Measurements from ENCODE around the gene CDC16.
"Not testable (repeated sequence)": the region's sequence is repeated elsewhere in the genome, so short reads cannot be mapped to it uniquely, and the experiment has no call there.

CDC16 gene

GRCh38 chr13:114234645-114235421, at the start of gene CDC16:
CDC16 (plus strand) TSS chr13:114234897; CDS start chr13:114235085, 188 bp downstream.
- peak; percentile 95 for DNase-seq (ENCODE audit: low spot score)

- no peak for DNase-seq (ENCODE audit: low spot score)
Observed at GRCh38 chr13:114185182-114185971, 49.3 kb upstream of the CDC16 start.

DNA sequence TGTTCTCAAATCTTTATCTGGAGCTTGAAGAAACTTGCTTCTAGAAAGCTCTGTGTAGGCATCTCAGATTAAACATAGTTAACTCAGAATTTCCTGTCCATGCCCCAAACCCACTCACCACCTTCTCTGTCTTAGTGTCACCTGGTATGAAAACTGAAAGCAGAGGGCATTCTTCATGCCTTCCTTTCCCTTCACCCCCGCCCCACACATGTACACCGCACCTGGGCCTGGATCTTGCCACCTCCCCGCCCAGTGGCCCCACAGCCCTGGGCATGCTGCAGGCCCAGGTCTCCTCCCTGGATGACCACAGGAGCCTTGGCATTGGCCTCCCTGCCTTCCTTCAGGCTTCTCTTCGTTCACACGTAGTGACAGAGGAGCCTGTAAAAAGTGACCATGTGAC, 39.8 kb upstream of the CDC16 start:
- no peak for DNase-seq (ENCODE audit: low spot score)

- DNase-seq (ENCODE audit: low spot score): no peak
Observed at GRCh38 chr13:114196629-114197028, 38.1 kb upstream of the CDC16 start.

DNA sequence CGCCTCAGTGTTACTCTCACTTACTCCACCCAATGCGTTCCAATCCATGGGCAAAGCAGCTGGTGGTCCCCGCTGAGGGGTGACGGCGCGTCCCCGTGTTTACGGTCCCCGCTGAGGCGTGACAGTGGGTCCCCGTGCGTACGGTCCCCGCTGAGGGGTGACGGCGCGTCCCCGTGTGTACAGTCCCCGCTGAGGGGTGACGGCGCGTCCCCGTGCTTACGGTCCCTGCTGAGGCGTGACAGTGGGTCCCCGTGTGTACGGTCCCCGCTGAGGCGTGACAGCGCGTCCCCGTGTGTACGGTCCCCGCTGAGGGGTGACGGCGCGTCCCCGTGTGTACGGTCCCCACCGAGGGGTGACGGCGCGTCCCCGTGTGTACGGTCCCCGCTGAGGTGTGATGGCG, 36.1 kb upstream of the CDC16 start:
- DNase-seq (ENCODE audit: low spot score): no peak

DNA sequence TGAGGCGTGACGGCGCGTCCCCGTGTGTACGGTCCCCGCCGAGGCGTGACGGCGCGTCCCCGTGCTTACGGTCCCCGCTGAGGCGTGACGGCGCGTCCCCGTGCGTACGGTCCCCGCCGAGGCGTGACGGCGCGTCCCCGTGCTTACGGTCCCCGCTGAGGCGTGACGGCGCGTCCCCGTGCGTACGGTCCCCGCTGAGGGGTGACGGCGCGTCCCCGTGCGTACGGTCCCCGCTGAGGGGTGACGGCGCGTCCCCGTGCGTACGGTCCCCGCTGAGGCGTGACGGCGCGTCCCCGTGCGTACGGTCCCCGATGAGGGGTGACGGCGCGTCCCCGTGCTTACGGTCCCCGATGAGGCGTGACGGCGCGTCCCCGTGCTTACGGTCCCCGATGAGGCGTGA, 35.2 kb upstream of the CDC16 start:
- not testable (repeated sequence) for DNase-seq (ENCODE audit: low spot score)

DNA sequence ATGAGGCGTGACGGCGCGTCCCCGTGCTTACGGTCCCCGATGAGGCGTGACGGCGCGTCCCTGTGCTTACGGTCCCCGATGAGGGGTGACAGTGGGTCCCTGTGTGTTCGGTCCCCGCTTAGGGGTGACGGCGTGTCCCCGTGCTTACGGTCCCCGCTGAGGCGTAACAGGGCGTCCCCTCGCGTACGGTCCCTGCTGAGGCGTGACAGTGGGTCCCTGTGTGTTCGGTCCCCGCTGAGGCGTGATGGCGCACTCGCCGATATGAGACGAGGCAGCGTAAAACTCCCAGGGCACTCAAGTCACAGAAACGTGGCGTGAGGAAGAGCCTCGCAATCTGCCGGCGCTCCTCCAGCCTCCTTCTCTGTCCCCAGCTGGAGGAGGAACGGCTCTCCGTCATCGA, 34.7 kb upstream of the CDC16 start:
- no peak for DNase-seq (ENCODE audit: low spot score)

- DNase-seq (ENCODE audit: low spot score): no peak
Observed at GRCh38 chr13:114200399-114200911, 34.2 kb upstream of the CDC16 start.

DNA sequence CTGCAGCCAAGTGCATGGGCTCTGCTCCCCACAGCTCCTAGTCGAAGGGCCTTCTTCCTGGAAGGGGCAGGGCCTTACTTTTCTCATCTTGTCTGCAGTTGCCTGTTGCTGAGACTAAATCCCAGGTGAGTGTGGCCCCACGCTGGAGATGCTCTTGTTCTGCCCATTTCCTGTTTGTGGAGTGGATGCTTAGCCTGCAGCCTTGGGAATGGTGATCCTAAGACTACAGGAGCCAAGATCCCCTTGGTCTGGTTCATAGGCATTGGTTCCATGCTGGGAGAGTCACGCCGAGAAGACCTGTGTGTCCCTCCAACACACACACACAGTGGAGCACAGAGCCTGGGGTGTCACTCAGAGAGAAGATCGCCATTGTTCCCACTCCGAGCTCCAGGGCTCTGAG, 32.1 kb upstream of the CDC16 start:
- DNase-seq (ENCODE audit: low spot score): no peak

GRCh38 chr13:114203536-114203935, 31.2 kb upstream of the CDC16 start:
- DNase-seq (ENCODE audit: low spot score): no peak

- no peak for DNase-seq (ENCODE audit: low spot score)
Observed at GRCh38 chr13:114204894-114205293, 29.8 kb upstream of the CDC16 start.

GRCh38 chr13:114208134-114208533, 26.6 kb upstream of the CDC16 start:
- no peak for DNase-seq (ENCODE audit: low spot score)

GRCh38 chr13:114211446-114212157, 23.1 kb upstream of the CDC16 start:
- no peak for DNase-seq (ENCODE audit: low spot score)

- no peak for DNase-seq (ENCODE audit: low spot score)
Observed at GRCh38 chr13:114212158-114212495, 22.6 kb upstream of the CDC16 start.

- no peak for DNase-seq (ENCODE audit: low spot score)
Observed at GRCh38 chr13:114213980-114214379, 20.7 kb upstream of the CDC16 start.

DNA sequence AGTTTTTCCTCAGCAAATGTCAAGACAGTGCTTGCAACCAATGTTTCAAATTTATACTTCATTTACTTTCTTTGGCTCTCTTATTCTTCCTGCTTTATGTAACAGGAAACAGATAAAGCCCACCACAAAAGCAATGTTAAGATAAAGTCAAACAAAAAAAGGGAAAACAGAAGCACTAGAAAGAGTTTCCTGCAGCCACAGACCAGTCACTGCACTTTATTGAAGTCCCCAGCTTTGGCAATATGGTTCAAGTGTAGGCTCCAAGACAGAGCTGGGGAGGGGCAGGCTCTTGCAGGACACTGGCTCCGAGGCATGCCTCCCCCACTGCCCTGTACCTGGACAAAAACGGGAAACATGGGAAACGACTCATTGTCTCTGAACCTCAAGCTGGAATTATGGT, 15.3 kb upstream of the CDC16 start:
- no peak for DNase-seq (ENCODE audit: low spot score)

- no peak for DNase-seq (ENCODE audit: low spot score)
Observed at GRCh38 chr13:114222461-114222968, 12.2 kb upstream of the CDC16 start.

GRCh38 chr13:114224201-114224600, 10.5 kb upstream of the CDC16 start:
- DNase-seq (ENCODE audit: low spot score): no peak

- no peak for DNase-seq (ENCODE audit: low spot score)
Observed at GRCh38 chr13:114225610-114226009, 9.1 kb upstream of the CDC16 start.

DNA sequence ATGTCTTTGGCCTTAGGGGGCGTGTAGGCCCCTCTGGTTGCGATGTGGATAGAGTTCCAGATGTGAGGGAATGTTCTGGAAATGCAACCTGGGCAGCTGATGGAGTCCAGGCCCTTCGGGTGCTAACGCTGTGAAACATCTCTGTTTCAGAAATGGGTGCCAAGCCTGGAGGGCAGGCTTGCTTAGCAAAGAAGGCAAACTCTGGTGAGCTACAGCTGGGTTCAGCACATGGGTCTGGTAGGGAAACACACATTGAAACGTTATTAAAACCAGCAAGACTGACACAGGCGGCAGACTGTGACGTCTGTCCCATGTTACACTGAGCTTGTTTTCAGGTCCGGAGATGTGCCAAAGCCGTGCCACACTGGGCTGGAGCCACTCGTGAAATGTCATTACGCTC, 8.6 kb upstream of the CDC16 start:
- DNase-seq (ENCODE audit: low spot score): no peak

- peak; percentile 90 for DNase-seq (ENCODE audit: low spot score)
Observed at GRCh38 chr13:114226699-114227323, 7.9 kb upstream of the CDC16 start.

DNA sequence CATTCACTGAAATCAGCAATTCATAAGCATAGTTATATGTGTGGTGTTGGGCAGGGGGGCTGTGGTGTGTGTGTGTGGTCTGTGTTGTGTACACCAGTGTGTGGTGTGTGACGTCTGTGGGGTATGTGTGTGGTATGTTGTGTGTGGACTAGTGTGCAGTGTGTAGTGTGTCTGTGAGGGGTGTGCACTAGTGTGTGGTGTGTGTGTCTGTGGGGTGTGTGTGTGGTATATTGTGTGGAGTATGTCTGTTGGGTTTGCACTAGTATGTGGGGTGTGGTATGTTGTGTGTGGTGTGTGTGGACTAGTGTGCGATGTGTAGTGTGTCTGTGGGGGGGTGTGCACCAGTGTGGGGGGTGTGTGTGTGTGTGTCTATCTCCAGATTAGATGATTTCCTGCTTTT, 7.2 kb upstream of the CDC16 start:
- no peak for DNase-seq (ENCODE audit: low spot score)
